Psoas muscle (tissue), 8 donors: ENCODE results near the gene BMPER. TPM values are rescaled to one million over a fixed set of nuclear protein-coding genes. Genes with fewer than 3 reads are reported as not detected.

Experiments
- ATAC-seq, 4 donors: fragments of 200-7000 bp; cut with Tn5 transposase; one replicate each; pipeline ENCODE4 v1.9.1; 2020; ENCODE audit warnings: moderate library complexity in 3 of 4, mild to moderate bottlenecking in 2 of 4
- DNase-seq, 2 donors: peaks; one replicate each; pipeline ENCODE4 v3.0.0-alpha.2; 2020
- H3K27ac ChIP-seq: fragments of 200-600 bp; one replicate; pipeline ENCODE4 v1.8.0; 2022
- H3K27me3 ChIP-seq, 3 donors: fragments of 200-600 bp in 1 of 3; one replicate each; pipeline versions ENCODE4 v1.6.1 to v1.8.0; 2013 to 2022; ENCODE audit warnings: low read length in 2 of 3, mild to moderate bottlenecking in 2 of 3, moderate library complexity in 1 of 3; ENCODE audit not compliant: insufficient read depth in 3 of 3
- H3K36me3 ChIP-seq, 2 donors: fragments of 200-600 bp in 1 of 2; one replicate each; pipeline versions ENCODE4 v1.6.1 to v1.8.0; 2013 to 2022; ENCODE audit warnings: low read depth in 1 of 2, mild to moderate bottlenecking in 1 of 2, moderate library complexity in 1 of 2; ENCODE audit not compliant: insufficient read depth in 1 of 2
- H3K4me1 ChIP-seq: fragments of 200-600 bp; one replicate; pipeline ENCODE4 v1.8.0; 2022
- H3K4me3 ChIP-seq: fragments of 200-600 bp; one replicate; pipeline ENCODE4 v1.8.0; 2022; ENCODE audit warnings: mild to moderate bottlenecking
- H3K9me3 ChIP-seq: fragments of 200-600 bp; one replicate; pipeline ENCODE4 v1.8.0; 2022
- WGBS, 3 donors: extraction: QIAGEN DNeasy Blood & Tissue Kit; methylation state at CpG; one replicate each; pipeline versions ENCODE4 v1.1.6 to v1.1.7; 2013; 5-methylcytosine and 5-hydroxymethylcytosine counted together
- intact Hi-C, 2 donors: fragments of 100-400 bp; cut with DNase I; formaldehyde crosslinking; loops; one replicate each; pipeline versions ENCODE4 v1.11.0 to v1.14.2; 2022
- polyA plus RNA-seq, 3 donors: library from polyadenylated mRNA; stranded (reverse); fragments of 200-250 nt; gene quantifications; one replicate each; pipeline ENCODE4 v1.2.3, GENCODE V29; 2013
- total RNA-seq, 4 donors: library from RNA; stranded (reverse); fragmentation: NEBNext Ultra II Directional in 2 of 4; extraction: Animal tissue kit (Norgen Biotek cat#: 25700) in 2 of 4; gene quantifications; one replicate each; pipeline versions ENCODE4 v1.2.1 to v1.2.4, GENCODE V29; 2021 to 2023
- TF ChIP-seq, protein P1 (sequence below): fragments of 200-600 bp; IDR thresholded peaks from one replicate; pipeline ENCODE4 v1.8.0; 2022; ENCODE audit warnings: antibody characterized with exemption
- donor health status: healthy with polysubstance abuse.
- donor health status: DM: no; HTN: no; CAD: no; lungs with moderate emphysema.
- donor health status: Bipolar disorder and iron deficiency.
- donor health status: healthy.
- donor health status: DM: yes; HTN: yes; CAD: no.
- donor health status: DM: no; HTN: no; CAD: no.
- donor health status: DM: no; HTN: no; CAD: no.
- donor health status: DM: yes; HTN: yes; CAD: no.

Gene BMPER
- total and polyA plus RNA-seq, 7 donors: 1.0 to 7.6 (median 2.4) TPM

DNA sequence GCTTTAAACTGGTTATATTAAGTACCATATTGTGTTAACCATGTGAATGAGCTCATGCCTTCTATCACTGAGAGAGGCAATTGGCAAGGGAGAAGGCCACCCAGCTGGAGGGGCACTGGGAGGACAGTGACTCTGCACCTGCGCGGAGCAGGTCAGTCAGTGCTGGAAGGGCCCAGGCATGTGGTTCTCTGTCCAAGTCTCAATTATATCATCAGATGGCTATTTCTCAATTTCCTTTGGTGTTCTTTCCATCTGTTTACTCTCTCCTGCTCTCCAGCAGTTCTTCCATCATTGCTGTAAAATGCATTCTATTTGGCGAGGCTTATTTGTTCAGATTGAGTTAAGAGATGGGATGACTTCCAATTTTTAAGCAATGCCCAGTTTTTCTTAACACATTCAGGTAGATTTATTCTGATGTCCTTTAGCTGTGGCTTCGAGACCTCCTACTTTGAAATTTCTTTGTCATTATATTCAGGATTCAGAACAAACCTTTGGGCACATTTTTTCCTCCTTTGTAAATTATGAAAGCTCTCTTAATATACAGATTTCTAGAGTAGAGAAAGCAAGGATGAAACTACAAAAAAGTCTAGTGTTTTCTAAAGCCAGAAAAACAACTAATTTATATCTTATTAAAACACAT is 159.3 kb downstream of the BMPER start:
- ATAC-seq (peak; percentile 80 to 86 (median 82)), DNase-seq (peak; percentile 31 to 77)
- H3K27ac ChIP-seq: no peak overlapping the region
- no peaks in the 10 kb centered on the region for H3K9me3 ChIP-seq
- TF ChIP-seq, protein P1, sequence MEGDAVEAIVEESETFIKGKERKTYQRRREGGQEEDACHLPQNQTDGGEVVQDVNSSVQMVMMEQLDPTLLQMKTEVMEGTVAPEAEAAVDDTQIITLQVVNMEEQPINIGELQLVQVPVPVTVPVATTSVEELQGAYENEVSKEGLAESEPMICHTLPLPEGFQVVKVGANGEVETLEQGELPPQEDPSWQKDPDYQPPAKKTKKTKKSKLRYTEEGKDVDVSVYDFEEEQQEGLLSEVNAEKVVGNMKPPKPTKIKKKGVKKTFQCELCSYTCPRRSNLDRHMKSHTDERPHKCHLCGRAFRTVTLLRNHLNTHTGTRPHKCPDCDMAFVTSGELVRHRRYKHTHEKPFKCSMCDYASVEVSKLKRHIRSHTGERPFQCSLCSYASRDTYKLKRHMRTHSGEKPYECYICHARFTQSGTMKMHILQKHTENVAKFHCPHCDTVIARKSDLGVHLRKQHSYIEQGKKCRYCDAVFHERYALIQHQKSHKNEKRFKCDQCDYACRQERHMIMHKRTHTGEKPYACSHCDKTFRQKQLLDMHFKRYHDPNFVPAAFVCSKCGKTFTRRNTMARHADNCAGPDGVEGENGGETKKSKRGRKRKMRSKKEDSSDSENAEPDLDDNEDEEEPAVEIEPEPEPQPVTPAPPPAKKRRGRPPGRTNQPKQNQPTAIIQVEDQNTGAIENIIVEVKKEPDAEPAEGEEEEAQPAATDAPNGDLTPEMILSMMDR: no peak
- WGBS, 3 donors: 26 to 31% (median 28%) methylated on average over 4 of the region's 4 CpGs
- intact Hi-C loops: no loop called here
- no peaks in the 10 kb centered on the region for H3K4me1 ChIP-seq
- H3K27me3 ChIP-seq: no peaks in the 10 kb centered on the region
- H3K36me3 ChIP-seq: no peaks in the 10 kb centered on the region
- H3K4me3 ChIP-seq: no peak overlapping the region

DNA sequence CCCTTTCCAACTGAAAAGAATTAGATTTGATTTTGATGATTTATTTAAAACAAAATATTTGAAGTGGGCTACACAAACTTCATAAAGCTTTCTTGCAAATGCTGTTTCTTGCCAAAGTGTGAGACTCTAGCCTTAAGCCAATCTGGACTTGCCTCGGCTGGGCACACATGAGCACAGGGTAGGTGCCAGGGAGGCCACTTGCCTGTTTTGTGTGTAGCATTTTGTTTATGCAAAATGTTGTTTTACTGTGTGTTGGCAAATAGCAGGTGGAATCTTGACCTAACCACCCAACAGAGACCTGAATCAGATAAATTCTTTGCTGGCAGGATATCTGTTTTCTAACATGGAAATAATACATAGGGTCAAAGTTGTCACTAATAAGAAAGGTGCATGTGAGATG is 161.1 kb downstream of the BMPER start:
- WGBS, 3 donors: 56 to 78% (median 61%) methylated on average over 1 of the region's 1 CpG

DNA sequence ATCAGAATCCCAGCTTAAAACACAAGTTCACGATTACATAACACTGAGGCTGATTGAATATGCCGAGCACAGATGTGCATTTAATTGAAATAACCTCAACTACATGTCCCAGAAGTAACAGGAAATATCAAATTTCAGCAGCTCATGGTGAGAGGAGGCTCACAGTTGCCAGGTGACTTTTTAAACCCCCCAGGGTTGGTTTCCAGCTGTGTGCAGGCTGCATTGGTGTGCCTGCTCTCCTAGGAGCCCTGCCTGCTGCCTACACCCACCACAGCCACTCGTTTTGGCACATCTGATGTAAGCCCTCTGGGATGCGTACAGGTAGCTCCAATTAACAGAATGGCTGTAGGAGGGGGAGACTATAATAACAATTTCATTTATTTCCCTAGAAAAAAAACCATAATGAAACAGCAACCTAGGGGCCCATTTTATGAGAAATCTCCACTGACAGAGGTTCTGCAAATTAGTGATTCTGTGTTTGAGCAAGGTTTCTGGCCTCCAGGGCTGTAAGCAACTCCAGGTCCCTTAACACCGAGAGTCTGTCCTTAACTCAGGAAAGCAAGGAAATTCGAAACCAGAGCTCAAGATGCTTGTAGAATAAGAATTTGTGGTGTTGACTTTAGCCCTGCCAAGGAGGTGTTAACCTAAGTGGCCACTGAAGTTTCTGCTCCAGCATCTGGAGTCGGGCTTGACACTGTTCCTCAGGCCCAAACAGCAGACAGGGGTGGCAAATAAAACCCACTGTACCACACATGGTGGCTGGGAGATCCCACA is 161.9 kb downstream of the BMPER start:
- DNase-seq (no peak), ATAC-seq (no peak)
- intact Hi-C loops: no loop called here
- Histone ChIP-seq H3K27ac (no peak overlapping the region), H3K4me1 (no peaks in the 10 kb centered on the region), H3K36me3 (no peaks in the 10 kb centered on the region), H3K27me3 (no peaks in the 10 kb centered on the region), H3K9me3 (no peaks in the 10 kb centered on the region), H3K4me3 (no peak overlapping the region)
- WGBS, 3 donors: 51 to 58% (median 52%) methylated on average over 7 of the region's 7 CpGs
- TF ChIP-seq, protein P1: no peak

More for the DNA sequence above, 161.1 kb downstream of the BMPER start:
- ATAC-seq: no peak
- Histone ChIP-seq H3K4me3 (no peak overlapping the region), H3K27me3 (no peaks in the 10 kb centered on the region), H3K9me3 (no peaks in the 10 kb centered on the region), H3K36me3 (no peaks in the 10 kb centered on the region), H3K27ac (no peak overlapping the region), H3K4me1 (no peaks in the 10 kb centered on the region)
- intact Hi-C loops: no loop called here
- DNase-seq: no peak
- TF ChIP-seq, protein P1: no peak

DNA sequence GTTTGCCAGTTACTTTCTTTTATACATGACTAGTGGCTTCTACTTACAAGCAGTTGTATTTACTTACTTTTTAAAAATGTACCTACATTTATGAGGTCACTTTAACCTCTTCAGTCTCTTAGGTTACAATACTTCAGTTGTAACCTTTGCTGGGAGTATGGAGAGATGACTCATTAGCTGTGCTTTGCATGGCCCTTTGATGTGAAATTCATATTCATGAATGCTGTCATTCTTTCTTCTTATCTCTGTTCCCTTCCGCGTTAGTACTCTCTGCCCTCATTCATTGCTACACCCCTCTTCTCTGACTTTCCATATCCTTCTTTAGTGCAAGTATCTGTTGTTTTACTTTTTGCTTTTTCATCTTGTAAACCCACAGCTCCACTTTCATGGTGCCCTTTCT is 164.3 kb downstream of the BMPER start:
- H3K27ac ChIP-seq: no peak overlapping the region
- DNase-seq: no peak
- no peak for ATAC-seq
- no peaks in the 10 kb centered on the region for H3K36me3 ChIP-seq
- no peak overlapping the region for H3K4me3 ChIP-seq
- no peaks in the 10 kb centered on the region for H3K9me3 ChIP-seq
- 89 to 95% (median 93%) methylated on average over 2 of the region's 2 CpGs for WGBS, 3 donors
- no peaks in the 10 kb centered on the region for H3K27me3 ChIP-seq
- no peaks in the 10 kb centered on the region for H3K4me1 ChIP-seq
- intact Hi-C loops: no loop called here
- TF ChIP-seq, protein P1: no peak
